Posterior cingulate gyrus (tissue), 11 donors: Measurements from ENCODE around the gene ME3.

Source experiments
- DNase-seq, 10 donors: peaks; one replicate each; pipeline versions ENCODE4 v3.0.0 to v3.0.0-alpha.2; 2020 to 2021; ENCODE audit warnings: mixed read lengths in 3 of 10
- intact Hi-C: fragments of 100-400 bp; cut with DNase I; formaldehyde crosslinking; loops from one replicate; pipeline ENCODE4 v1.15.1; 2023

ME3 gene

DNA sequence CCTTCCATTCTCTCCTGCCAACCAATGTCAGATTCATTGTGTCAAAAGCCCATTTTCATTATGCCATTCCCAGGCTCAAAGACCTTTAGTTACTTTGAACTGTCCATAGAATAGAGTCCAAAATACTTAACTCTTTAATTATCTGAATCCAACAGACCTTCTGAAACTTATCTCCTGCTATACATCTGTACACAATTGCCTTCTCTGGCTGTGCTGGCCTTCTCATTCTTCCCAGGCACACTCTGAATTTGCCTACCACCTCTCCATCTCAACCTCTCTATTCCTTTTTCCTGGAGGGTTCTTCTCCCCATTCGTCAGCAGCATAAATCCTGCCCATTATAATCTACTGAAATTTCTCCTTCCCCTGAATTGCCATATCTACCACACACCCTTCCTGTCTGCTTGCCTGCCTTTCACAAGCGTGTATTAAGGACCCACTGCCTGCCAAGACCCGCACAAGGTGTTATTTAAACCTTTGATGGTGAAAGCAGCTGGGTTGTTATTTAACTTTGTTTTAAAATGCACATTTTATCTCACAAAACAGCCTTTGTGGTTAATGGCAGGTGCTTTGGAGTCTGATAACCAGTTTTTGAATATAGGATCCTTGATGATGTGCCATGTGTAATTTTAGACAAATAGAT, 171.8 kb downstream of the ME3 start:
- intact Hi-C loops, result no loop called here
- no peak for DNase-seq

GRCh38 chr11:86499723-86500129, 172.7 kb downstream of the ME3 start:
- no peak for DNase-seq
- intact Hi-C loops, result no loop called here

DNA sequence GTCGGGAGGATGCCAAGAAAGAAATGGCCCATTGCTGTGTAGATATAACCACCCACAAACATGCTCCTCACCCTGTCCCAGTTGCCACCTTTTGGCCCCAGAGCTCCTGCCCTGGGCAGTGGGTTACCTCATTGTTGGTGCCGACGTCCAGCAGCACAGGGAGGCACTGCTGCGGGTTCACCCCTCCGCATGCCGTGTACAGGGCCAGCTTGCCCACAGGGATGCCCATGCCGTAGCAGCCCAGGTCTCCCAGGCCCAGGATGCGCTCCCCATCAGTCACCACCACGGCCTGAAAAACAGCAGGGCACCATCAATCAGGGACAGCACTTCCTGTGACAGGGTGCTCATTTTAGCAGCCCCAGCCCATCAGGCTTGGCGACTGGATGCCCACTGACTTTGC, 174.6 kb downstream of the ME3 start:
- no peak for DNase-seq
- intact Hi-C loops, result no loop called here

GRCh38 chr11:86497310-86497709, 175.1 kb downstream of the ME3 start:
- DNase-seq, result no peak
- intact Hi-C loops, result no loop called here

DNA sequence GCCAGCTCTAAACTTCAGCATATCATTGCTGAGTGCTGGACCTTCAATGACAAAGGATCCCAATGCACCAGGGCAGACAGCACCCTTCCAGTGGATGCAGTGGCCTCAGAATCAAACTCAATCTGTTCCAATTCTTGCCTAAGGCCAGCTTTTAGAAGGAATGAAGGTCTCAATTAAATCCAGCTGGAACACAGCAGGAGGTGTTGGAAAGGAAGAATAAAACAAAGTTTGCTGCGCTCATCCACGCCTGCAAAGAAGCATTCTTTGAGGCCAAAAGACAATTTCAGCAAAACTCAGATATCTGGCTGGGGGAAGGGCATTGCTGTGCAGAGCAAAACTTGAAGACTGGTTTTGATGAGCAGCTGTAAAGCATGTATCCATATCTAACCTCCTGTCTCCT, 177.1 kb downstream of the ME3 start:
- DNase-seq, result no peak
- intact Hi-C loops, result no loop called here

GRCh38 chr11:86492370-86493010, 179.9 kb downstream of the ME3 start:
- intact Hi-C loops, result no loop called here
- DNase-seq, result no peak

DNA sequence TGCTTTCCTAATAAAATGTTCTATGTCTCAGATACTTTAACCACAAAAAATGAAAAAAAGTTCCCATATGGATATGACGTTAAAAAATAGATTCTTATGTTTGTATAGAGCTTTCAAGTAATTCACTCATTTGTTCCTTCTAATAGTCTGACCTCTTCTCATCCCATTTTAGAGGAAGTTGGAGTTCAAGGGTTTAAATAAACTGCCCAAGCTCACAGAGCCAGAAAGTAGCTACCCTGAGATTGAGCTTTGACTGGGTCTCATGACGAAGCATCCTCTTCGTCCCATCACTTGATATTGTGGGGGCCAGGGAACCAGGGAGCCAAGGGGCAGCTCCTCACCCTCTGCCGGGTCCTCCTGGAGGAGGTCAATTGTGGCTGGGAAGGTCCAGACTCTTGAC, 181.4 kb downstream of the ME3 start:
- intact Hi-C loops, result no loop called here
- DNase-seq, result no peak

DNA sequence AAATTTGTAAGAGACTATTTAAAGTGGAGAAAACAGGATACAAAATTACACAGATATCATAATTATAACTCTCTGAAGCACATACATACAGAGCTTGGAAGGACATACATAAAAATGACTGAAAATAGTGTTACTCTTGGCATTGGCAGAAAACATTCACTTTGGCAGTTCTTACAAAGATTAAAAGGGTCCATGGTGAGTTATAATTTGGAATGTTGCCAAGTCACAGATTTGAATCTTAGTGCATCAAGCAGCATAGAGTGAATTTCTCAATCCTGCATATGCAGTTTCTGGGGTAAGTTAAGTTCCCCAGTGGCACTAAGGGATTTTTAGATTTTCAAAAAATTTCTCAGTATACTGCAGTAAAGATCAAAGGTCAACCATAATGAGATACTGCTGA, 181.8 kb downstream of the ME3 start:
- DNase-seq, result no peak
- intact Hi-C loops, result no loop called here

GRCh38 chr11:86489442-86489841, 183.0 kb downstream of the ME3 start:
- DNase-seq, result no peak
- intact Hi-C loops, result no loop called here

GRCh38 chr11:86488553-86488952, 183.9 kb downstream of the ME3 start:
- no peak for DNase-seq
- intact Hi-C loops, result no loop called here

- DNase-seq, result no peak
- intact Hi-C loops, result no loop called here
Measured at GRCh38 chr11:86487671-86488070, 184.7 kb downstream of the ME3 start.

GRCh38 chr11:86486261-86487030, 186.0 kb downstream of the ME3 start:
- intact Hi-C loops, result no loop called here
- DNase-seq, result peak in 7 of 10 donors; percentile 29 to 92 (median 52)

- no peak for DNase-seq
- intact Hi-C loops, result no loop called here
Measured at GRCh38 chr11:86484795-86485166, 187.6 kb downstream of the ME3 start.

GRCh38 chr11:86483940-86484794, 188.2 kb downstream of the ME3 start:
- no peak for DNase-seq
- intact Hi-C loops, result no loop called here

- intact Hi-C loops, result no loop called here
- no peak for DNase-seq
Measured at GRCh38 chr11:86483610-86483939, 188.8 kb downstream of the ME3 start.

DNA sequence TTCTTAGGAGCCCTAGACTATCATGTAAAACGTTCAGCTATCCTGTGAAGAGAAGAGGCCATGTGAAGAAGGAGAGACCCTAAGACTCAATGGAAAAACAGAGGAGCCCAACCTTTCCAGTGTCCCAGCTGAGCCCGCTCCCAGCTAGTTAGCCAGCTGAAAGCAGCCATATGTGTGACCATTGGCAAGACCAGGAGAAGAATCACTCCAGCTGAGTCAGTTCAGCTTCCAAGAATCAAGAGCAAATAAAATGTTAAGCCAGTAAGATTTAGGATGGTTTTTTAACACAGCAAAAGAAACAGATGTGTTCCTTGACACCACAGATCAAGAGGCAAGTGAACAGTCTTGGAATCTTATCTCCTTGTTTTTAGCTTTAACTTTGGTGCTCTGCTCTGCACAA, 189.7 kb downstream of the ME3 start:
- intact Hi-C loops, result no loop called here
- DNase-seq, result no peak

GRCh38 chr11:86481399-86481798, 191.0 kb downstream of the ME3 start:
- DNase-seq, result no peak
- intact Hi-C loops, result no loop called here

DNA sequence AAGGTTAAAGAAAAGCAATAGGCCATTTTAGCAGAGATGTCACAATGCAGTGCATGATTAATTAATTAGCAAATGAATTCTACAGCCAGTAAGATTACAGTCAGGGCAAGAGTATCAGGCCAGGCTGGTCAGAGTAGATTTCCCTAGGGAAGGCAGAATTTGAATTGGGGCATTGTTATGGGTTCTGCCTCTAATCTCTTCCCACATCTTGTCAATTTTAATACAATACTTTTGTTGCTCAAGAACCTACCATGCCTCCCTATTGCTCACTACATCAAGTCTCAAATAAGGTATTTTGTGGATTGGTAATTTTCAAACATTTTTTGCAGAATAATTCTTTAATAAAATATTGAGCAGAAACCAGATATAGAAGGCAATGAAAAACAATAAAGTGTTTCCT, 194.1 kb downstream of the ME3 start:
- intact Hi-C loops, result no loop called here
- no peak for DNase-seq

GRCh38 chr11:86477495-86478155, 194.8 kb downstream of the ME3 start:
- intact Hi-C loops, result no loop called here
- DNase-seq, result no peak

DNA sequence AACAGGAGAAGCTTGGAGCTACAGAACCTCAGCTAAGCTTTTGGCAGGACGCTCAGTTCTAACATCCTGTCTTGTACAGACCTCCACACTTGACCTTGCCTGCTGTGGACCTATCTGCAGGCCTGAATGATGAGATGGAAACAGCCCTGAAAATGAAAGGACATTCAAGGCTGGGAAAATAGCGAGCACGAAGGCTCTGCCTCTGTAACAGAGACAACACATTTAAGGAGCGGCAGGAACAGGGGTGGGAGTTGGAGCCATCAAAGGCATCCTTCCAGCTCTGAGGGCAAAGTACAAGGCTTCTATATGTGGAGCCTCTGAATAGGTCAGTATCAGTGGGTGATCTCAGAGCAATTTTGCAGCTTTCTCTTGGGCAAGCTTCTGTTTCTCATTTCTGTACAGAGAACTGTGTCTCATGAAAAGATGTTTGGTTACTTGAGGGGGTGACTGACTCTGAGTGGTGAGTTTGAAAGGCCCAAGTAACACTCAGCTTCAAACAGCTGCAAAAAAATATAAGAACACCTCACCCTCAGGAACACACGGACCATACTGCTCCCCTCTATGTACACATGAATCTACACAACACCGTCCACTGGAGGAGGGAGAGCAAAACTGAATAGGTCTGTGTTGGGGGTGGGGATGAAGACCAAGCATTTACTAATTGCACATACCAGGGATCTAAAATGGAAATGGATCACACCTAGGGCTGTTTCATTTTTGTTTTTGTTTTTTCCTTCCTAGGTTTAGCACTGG, 196.1 kb downstream of the ME3 start:
- no peak for DNase-seq
- intact Hi-C loops, result no loop called here
